ENCODE measurements around the gene ITPR1.

Gene ITPR1

DNA sequence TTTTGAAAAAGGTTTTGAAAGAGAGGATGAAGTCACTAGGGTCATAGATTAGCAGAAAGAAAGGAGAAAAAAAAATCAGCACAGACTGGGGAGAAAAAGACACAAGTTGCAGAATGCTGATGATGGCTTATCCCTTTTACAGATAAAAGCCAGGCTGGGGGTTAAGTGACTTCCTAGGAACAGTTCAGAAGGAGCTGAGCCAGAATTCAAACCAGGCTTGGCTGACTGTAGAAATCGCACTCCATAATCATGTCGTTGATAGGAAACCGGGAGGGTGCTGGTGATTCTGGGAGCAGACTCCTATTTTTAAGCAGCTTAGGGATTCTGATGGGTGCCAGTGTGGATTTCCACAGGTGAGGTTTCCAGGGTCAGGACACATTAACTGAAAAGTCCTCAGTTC lies 326.6 kb downstream of the ITPR1 start:
- DNase-seq, result no peak

DNA sequence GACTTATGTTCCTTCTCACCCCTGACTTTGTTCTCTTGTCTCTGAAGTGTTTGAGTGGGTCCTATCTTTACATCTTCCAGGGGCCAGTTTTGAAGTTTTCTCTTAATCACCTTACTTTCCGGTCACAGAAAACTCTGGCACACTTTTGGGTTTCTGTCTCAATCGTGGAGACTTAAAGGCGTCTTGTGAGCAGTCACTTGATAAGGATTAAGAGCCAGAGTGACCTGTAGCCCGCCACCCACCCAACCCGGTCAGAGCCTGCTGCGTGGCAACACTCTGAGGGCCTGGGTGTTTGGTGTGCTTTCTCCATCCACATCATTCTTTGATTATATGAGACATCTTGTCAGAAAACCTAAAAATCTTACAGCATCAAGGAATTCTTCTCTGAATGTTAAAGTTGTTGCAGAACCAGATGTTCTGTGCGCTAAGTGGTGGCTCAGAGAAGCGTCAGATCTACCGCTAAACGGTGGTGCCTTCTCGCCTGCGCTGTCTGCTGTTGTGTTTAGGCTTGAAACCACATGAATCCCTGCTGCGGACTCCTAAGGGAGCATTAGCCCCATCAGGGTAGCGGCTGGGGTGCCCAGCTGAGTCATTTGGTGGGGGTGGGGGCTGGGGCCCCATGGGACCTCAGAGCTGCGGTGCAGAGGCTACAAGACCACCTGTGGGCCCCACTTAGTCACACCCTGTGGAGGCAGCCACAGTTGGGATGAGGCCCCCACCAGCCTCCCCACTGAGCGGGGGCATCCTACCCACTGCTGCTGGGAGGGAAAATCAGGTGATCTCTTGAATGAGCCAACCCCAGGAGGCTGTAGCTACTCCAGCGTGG lies 327.4 kb downstream of the ITPR1 start:
- DNase-seq, result no peak

DNA sequence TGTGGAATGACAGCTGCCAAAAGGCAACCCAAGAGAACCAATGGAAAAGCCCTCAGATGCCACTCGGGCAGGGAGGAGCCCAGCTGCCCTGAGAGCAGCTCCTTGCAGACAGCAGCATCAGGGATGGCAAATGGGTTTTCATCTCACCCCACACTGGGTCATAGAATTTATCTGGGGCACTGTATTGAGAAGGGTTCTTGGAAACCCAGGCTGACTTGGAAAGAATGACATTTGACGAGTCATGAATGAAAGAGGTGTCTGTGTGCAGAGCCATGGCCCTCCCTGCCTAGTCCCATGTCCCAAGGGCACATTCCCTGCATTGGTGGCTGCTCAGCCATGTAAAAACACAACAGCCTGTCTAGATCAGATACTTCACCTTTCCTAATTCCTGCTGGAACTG lies 328.2 kb downstream of the ITPR1 start:
- DNase-seq, result no peak

DNA sequence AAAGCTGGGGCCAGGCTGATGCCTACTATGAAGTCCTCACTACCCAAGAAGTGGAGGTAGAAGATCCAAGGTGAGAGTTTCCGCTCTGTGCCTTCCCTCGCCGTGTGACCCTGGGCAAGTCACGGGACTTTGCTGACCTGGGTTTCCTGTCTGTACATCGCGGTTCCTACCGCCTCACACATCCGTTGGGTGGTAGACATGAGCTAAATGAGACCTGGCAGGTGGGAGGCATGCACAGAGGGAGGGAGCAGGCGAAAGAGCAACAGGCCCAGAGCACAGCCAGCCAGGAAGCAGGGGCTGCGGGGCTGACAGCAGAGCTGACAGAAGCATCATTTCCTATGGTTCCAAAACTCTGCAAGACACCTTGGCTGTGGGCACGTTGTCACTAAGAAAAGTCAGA lies 328.8 kb downstream of the ITPR1 start:
- DNase-seq, result no peak

DNA sequence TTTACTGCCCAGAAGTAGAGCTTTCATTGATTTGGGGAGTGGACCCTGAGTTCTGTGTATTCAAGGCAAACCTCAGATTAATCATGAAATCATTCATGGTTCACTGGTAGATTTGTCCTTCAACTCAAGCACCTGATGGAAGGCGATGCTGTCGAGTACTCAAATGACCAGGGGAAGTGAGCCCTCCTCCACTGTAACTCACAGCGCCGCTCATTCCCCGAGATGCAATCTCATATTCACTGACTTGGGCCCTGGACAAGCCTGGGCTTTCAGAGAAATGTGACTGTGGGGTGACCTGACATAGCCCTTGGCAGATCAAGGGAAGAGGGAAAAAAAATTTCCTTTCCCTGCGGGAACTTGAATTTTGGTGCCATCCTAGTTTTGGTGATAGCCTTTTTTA lies 329.4 kb downstream of the ITPR1 start:
- DNase-seq, result no peak

DNA sequence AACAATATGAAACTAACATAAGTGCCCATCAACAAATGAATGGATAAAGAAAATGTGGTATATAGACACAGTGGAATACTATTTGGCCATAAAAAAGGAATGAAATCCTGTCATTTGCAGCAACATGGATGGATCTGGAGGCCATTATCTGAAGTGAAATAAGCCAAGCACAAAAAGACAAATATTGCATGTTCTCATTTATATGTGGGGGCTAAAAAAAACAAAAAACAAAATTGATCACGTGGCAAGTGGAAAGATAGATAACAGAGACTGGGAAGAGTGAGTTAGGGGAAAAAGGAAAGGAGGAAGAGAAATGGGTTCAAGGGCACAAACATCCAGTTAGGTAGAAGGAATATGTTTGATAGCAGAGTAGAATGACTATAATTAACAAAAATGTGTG lies 330.2 kb downstream of the ITPR1 start:
- no peak for DNase-seq

DNA sequence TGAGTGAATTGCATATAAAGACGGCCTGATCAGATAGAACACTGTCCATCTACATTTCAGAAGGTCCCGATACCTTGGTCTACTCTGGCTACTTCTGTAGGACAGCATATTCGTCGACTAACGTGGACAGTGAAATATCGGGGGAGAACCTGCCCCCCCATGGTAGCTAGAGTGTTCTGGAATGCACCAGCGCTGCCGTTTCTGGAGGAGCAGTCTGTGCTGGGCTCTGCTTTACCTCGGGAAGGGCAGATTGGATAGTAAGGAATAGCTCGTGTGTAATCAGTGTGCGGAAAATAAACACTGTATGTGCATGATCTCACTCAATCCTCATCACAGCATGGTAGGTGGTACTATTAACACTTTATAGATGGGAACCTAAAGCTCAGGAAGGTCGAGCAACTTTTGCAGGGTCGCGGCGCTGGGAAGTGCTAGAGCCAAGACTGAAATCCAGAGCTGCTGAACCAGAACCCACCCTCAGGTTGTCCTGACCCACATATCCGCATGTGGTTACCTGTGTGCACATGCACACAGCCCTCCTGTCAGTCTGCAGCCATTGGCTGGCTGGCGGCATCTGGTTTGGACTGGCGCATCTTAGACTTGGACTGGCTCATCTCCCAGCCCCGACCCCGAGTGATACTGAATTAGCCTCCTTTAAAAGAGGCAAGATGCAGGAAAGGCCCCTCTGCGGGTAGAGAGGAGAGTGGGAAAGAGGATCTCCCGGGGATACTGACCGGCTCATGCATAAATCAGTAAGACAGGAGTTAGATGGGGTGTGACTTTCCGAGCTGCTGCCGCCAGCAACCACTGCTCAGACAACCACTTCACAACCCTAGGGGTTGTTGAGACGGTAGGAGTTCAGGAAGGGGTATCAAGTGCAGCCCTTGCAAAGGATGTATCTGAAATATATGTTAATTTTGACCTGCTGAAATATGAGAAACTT lies 331.1 kb downstream of the ITPR1 start:
- DNase-seq, result no peak

DNA sequence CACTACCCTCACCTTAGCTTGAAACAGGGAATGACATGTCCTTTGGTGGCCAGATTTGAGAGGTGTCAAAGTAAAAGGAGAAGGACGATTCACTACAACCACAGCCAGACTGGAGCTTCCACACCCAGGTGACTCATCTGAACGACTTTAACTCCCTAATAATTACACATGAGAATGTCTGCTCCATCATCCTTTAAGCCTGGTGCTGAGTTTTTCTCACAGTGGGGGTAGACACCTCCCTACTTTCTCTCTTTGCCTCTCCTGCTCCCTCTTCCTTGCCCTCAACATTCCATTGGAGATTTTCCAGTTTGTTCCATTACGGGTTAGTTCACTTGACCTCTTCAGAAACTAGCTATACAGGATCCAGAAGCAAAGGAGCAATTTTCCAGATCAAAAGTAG lies 331.8 kb downstream of the ITPR1 start:
- no peak for DNase-seq

DNA sequence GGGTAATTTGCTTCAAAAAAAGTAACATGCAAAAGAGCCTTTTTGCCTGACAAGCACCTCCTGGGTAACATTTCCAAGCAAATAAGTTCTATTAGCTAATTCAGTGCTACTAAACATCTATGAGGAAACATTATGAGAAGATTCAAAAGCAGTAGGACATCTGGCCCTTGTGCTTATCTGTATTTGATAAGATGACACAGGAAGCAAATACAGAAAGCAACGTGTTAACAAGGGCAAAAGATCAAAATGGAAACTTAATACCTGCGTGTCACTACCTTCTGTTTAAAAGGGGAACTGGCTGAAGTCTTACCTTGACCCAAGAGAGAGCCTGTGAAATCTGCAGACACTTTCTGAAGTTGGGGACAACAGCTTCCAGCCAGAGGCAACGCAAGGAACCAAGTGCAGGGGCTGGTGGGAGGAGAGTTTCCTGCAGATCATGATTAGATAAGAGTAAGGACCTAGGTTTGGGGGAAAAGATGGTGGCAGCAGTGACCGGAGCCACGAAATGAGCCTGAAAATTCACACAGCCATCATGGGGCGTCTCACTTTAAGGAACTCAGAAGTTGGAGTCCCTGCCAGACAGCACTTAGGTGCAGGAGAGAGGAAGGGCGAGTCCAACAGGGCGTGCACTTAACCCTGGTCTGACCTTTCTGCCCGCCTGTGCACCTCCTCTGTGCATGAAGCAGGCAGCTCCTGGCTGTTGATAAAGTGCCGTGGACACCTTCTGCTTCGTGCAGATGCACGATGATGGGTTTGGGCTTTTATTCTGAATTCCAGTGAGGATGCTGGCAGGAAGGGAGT lies 332.5 kb downstream of the ITPR1 start:
- no peak for DNase-seq

DNA sequence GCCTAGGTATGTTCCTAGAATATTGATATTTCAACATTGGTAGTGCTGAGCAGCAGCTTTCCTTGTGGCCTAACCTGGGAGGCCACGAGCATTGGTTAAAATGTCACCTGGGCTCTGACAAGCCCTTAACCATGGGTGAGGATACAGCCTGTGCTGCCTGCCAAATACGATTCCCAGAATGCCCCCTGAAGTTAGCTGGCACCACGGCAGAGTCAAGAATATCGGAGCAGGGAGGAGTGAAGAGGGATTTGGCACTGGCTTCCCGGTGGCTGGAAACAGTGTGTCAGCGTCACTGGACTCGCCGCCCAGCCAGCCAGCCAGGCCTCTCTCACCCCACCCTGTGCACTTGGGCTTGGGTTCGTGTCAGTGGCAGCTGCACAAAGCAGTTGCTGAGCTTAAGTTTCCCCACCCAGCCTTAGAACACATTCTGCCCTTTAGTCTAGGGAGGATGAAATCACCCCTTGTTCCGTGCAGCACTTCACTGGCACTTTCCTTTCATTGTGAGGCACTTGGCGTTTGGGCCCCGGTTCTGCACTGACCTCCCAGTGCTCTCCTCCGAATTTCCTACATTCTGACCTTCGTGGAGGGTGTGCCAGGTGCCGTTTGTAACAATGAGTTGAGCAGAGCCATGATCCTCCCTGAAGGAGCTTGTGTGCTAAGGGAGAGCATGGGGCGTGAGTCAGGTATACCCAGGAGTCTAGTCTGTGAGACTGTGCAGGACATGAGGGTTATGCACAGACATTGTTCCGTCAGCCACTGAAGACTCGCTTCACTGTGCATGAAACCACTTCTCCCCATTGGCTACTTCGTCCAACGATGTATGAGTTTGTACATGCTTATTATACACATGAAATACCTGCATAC lies 333.3 kb downstream of the ITPR1 start:
- DNase-seq, result no peak

DNA sequence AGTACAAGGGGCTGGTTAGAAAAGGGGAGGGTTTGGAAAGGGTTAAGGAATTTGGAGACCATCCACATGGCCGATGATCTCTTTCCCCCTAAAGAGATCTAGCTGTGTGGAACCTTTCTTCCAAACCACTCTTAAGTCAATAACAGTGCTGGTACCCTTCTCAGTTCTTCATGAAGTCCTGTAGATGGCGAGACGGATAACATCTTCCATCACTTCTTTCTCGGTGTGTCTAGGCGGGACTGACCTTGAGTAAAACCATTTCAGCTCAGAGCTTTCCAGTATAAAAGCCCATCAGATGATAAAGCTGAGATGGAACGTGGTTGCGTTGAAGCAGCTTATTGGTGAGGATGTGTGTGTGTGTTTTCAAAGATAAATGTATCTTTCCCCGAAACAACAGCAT lies 334.6 kb downstream of the ITPR1 start:
- DNase-seq, result no peak

DNA sequence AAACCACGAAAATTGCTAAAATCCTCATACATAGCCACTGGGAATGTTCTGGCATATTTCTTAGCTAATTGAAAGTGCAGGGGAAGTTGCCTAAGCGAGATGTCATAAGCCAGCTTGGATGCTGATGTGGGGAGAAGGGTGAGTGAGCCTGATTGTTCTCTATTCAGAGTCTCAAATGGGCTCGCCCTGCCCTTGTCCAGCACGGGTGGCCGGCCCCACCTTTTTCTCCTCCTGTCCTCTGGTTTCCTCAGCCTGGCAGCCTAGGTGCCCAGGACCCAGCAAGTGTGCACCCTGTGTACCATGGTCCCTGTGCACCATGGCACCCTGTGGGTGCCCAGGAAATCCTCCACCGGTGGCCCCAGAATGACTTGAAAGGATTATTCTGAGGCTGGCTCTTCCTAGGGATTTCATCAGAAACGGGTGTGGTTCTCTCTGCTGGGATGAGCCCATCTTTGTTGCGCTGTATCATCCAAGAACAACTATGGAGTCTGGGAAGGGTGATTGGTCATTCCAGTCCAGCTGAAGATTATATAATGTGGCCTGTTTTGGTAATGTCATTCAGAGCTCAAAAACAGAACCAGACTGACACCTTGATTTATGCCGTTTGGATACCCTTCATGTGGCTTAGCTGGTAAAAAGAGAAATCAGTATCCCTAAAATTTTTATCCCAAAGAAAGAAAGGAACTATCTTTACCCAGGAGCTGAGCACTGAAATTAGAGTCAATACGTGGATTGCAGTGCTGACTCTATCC lies 335.3 kb downstream of the ITPR1 start:
- no peak for DNase-seq

DNA sequence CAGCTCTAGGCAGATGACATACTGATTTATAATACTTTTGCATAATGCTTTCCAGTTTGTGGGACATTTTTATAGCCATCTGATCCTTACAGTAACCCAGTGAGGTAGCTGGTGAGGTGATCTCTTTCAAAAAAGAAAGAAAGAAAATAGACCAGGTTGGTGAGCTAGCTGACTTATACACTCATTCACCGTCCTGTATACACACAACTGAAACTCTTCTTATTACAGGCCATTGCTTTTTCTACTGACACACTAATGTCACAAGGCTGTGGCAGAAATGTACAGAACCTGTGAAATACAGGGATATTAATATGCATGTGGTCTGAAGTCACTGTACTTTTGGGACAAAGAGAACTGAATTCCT lies 335.9 kb downstream of the ITPR1 start:
- no peak for DNase-seq

DNA sequence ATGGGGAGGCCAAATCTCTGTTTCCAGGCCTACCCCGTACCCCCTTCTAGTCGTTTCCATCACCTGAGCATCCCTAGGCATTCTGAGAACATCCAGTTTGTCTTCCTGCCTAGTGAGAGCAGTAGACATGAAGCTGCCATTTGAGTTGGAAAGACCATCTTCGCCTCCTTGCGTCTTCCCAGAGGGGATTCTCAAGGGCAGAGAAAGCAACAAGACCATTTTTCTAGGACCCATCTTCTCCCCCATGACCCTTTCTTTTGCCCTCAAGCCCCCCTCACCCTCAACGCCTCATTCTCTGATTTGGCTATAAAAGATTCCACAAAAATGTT lies 337.4 kb downstream of the ITPR1 start:
- DNase-seq, result no peak

DNA sequence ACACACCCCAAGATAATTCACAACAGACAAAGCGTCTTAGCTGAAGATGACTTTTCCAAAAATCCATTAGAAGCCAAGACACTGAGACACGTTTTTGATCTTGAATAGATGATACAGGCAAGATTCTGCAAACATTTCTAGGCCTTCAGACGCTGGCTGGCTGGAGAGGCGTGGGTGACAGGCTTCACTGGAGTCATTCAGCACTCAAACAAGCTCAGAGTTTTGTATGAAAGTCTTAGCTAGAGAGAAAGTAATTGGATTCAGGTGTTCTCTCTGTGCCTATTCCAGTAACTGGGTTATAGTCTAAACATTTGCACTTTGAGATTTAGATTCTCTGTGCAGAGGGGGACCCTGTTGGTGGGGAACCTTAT lies 338.4 kb downstream of the ITPR1 start:
- DNase-seq, result no peak

DNA sequence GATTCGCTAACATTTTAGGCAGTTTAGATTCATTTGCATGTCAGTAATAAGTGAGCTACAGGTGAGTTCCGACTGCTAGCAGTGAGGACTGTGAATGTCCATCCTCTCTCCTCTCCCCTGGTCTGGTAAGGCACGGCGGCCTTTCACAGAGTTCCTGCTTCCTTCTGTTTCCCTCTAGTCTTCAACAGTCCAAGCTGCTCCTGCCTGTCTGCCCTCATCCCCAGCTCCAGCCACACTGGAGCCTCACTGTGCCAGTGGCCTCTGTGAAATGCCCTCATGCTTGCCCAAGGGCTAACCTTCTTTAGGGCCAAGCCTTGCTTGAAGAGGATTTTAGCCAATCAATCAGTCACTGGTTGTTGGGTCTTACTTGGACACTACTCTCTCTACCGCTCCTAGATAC lies 340.3 kb downstream of the ITPR1 start:
- DNase-seq, result no peak

DNA sequence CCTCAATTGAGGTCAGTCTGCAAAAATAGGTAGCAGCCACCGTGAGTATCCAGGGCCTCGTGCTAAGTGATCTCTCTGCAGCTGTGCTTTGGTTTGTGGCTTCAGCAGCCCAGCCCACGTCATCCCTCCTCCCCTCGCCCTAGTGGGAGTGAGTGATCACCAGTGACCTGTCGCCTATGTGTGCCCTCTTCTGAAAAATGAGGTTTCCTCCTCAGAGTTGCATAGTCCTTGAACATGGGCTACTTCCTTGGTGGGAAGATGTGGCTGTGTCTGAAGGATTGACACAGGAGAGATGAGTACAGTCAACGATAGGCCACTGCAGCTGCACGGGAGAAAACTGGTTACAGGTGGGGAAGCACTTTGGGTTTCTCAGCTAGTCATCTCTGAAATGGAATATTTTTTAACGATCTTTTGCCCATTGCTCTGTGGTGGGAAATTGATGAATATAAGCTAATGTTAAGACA lies 341.3 kb downstream of the ITPR1 start:
- DNase-seq, result no peak

DNA sequence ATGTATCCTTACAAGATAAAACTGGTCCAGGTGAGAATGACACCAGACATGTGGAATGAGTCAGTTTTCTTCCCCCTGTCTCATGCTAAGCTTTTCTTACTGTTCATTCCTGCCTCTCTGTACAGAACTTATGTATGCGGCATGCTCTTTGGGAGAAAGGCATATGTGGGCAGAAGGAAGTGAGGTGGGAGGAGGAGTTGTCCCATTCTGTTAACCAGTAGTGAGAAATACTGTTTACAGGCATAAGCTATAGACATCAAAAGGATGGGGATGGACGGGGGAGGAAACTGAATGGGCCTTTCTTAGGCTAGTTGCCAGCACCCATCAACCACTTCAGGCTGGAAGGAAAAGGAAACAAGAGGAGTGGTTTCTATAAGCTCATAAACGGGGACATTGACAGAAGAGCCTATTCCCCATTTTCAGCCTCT lies 342.5 kb downstream of the ITPR1 start:
- DNase-seq, result no peak

DNA sequence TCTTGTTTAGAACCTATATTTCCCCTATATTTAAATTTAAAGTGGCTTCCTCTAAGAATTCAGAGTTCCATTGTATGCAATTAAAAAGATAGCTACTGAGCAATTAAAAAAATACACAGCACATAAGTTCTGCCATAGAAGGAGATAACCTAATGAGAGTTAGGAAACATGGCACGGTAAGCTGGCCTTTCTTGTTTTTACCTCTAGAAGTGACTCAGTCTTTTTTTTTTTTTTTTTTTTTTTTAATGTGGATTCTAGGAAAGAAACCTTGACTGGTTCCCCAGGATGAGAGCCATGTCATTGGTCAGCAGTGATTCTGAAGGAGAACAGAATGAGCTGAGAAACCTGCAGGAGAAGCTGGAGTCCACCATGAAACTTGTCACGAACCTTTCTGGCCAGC lies 343.4 kb downstream of the ITPR1 start:
- DNase-seq, result no peak

DNA sequence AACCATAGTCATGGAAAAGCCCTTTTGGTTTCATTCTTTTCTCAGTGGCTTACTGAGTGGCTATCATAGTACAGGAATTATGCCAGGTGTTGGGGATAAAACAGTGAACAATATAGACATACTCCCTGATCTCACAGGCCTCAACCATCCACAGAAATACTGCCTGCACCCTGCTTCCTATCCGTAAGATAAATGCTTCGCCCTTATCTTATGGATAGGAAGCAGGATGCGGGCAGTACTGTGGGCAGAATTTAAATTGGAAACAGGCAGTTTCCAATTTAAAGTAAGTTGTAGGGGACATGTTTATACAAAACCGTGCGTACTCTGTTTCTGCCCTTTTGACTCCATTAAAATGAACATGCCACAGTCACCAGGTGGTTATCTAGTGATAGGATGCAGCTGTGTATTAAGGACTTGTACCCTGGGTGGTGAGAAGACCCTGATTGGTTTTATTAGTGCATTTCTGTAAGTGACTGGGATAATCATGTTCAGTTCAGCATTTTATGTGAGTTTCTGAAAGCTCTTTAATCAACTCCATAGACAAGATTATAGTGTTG lies 344.3 kb downstream of the ITPR1 start:
- DNase-seq, result no peak

DNA sequence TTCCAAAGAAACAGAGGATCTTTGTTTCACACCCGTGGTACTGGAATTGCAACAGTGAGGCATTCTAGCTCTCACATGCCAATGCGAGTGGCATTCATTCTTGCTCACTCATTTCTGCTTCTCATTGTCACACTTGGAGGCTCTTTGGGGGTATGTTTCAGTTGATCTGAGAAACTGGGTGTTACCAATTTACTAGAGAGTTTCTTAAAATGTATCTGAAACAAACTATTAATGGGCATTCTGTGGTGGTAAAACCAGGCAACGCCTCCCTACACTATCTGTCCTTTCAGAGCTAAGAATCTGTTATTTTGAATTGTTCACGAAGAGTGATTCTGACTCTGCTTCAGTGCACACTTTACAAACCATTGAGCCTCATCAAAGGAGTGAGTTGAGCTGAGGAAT lies 345.5 kb downstream of the ITPR1 start:
- no peak for DNase-seq
